Embryonic facial prominence (tissue), 1 donor: Measurements from ENCODE around the gene C6orf132.
"Not testable (repeated sequence)": the region's sequence is repeated elsewhere in the genome, so short reads cannot be mapped to it uniquely, and the experiment has no call there.

Experiments used
- DNase-seq: peaks from one replicate; pipeline ENCODE4 v3.0.0-alpha.2; 2016; ENCODE audit errors: extremely low spot score

The C6orf132 gene

DNA sequence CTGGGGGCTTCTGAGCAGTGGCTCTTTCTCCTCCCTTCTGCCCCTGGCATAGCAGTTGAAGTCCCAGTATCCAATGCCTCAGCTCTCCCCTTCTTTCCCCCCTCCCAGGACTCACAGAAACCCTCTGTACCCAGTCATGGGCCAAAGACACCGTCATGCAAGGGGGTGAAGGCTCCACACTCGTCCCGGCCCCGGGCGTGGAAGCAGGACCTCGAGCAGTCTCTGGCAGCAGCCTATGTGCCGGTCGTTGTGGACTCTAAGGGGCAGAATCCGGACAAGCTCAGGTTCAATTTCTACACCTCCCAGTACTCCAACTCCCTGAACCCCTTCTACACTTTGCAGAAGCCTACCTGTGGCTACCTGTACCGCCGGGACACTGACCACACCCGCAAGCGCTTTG lies 20.4 kb upstream of the C6orf132 start:
- DNase-seq = no peak

DNA sequence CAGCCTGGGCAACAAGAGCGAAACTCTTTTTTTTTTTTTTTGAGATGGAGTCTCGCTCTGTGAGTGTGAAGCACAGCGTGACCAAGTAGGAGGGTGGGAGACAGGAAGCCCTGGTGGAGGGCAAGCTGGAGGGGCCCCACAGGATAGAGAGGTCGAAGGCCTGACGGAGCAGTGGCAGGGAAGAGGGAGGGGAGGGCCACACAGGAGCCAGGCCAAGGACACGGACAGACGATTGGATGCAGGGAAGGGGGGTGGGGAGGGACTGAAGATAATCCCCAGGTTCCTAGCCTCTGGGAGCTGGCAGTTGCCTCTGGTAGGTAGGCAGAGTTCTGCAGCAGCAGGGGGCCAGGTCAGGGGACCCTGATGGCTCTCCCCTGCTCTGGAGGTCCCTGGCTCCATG lies 20.0 kb upstream of the C6orf132 start:
- DNase-seq = no peak

DNA sequence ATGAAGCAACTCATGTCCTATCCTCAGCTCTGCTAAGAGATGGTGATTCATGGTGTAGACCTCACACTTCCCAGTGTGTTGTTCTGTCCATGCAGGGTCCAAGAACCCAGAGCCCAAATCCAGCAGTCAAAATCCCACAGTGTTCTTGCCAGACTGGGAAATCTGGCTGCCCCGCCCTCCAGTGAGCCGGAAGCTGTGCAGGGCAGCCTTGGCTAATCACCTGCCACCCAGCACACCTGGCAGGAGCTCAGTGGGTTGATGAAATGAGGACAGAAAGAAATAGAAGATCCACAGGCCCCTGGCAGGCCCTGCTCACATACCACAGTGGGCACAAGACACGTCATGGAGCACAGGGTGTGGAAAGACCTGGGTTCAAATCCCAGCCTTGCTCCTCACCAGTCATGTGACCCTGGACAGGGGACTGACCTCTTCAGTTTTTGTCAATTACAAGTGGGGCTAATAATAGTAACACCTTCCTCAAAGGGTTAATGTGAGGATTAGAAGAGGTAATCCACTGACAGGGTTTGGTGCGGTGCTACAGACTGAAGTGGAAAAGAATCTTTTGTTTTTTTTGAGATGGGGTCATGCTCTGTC lies 17.1 kb upstream of the C6orf132 start:
- no peak for DNase-seq

DNA sequence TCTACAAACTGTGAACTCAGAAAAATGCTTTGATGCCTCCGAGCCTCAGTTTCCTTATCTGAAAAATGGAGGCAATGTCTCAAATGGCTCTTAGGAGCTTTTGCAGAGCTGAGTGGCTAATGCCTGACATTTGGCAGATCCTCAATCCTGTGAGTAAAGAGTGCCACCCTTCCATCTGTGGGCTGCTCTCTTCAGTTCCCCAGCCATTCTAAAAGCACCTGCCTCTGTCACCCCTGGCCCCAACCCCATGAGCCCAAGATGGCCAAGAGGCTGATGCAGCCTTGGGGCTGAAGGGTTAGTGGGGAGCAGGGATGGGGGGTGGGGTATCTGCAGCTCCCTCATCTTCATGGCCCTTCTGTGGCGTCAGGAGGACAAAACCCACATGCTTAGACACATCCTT lies 16.2 kb upstream of the C6orf132 start:
- DNase-seq = no peak

DNA sequence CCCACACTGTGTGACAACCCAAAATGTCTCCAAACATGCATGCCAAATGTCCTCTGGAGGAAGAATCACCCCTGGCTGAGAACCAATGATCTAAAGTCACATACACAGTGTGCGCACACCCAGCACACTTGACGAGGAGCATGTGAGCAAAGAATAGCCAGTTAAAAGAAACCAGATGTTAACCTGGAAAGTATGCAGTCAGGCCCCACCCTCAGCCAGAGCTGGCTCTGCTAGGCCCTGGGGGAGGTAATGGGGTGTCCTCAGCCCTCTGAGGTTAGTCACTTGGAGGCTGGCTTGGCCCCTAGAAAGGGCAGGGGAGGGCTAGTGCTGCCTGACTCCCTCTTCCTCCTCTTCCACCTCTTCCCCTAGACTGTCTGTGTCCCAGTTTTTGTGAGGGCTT lies 15.6 kb upstream of the C6orf132 start:
- DNase-seq = no peak

- no peak for DNase-seq
These were observed 14.2 kb upstream of the C6orf132 start for GRCh38 chr6:42156638-42157037.

GRCh38 chr6:42155293-42155692 lies 12.9 kb upstream of the C6orf132 start:
- DNase-seq = no peak

DNA sequence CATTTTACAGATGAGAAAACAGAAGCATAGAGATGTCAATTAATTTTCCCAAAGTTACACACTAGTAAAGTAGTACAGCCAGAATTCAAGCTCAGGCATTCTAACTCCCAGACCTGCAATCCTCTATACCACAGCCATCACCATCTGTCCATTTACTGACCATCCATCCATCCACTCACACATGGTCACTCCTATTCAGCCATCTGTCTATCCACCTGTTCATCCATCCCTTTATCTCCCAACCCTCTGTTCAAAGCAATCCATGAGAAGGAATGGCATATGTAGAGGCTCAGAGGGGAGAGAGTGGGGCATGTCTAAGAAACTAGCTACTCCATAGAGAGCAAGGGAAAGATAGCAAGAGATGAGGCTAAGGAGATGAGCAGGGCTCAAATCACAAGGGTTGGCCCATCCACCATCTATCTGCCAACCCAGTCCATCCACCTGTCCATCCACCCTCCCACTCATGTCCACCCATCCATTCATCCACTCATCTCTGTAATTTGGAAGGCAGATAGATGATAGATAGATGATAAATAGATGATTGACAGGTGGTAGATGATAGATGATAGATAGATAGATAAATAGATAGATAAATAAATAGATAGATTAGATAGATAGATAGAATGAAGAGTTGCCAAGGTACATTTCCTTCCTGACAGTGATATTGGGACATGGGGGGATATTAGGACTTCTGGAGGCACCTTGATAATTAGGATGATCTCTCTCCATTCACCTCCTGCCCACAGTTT lies 12.2 kb upstream of the C6orf132 start:
- no peak for DNase-seq

DNA sequence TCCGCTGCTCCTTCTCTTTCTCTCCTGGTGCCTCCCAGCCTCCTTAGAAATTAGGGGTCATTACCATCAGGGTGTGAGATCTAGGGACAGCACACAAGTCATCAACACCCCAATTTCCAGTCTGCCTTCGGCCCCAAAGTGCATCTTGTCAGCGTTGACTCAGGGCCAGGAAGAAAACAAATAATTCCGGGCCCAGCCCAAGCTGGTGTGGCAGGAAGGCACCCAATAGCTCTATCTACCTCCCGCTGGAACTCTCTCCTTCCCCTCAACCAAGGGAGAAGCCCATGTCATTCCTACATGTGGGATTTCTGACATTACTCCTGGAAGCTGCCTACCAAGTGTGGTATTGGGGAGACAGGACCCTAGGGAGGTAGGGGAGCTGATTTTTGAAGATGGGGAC lies 11.5 kb upstream of the C6orf132 start:
- DNase-seq = no peak

GRCh38 chr6:42152528-42153213 lies 10.3 kb upstream of the C6orf132 start:
- not testable (repeated sequence) for DNase-seq

GRCh38 chr6:42152024-42152423 lies 9.6 kb upstream of the C6orf132 start:
- DNase-seq = no peak

DNA sequence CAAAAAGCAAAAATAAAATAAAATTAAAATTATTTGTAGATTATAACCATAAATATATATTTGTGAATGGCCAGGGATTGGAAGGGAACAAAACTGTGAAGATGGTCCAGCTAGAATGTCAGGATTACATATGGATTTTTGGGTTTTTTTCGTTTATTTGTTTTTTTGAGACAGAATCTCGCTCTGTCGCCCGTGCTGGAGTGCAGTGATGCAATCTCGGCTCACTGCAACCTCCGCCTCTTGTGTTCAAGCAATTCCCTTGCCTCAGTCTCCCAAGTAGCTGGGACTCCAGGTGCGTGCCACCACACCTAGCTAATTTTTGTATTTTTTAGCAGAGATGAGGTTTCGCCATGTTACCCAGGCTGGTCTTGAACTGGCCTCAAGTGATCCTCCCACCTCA lies 7.8 kb upstream of the C6orf132 start:
- DNase-seq = no peak

GRCh38 chr6:42148058-42148457 lies 5.6 kb upstream of the C6orf132 start:
- no peak for DNase-seq

DNA sequence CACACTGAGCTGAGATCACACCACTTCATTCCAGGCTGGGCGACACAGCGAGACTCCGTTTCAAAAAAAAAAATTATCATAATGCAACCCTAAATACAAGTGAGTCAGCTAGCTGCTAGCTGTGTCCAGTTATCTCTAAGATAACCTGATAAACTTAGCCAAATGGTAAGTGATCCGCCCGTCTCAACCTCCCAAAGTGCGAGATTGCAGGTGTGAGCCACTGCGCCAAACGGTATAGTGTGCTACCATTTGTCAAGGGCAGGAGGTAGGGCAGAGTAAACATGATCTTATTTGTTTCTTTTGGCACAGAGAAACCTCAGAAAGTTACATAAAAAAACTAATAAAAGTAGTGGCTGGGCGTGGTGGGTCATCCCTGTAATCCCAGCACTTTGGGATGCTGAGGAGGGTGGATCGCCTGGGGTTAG lies 4.7 kb upstream of the C6orf132 start:
- DNase-seq = no peak

- no peak for DNase-seq
These were observed 760 bp downstream of the C6orf132 start for GRCh38 chr6:42141603-42142117.

GRCh38 chr6:42140756-42141602 lies 1.4 kb downstream of the C6orf132 start:
- no peak for DNase-seq

DNA sequence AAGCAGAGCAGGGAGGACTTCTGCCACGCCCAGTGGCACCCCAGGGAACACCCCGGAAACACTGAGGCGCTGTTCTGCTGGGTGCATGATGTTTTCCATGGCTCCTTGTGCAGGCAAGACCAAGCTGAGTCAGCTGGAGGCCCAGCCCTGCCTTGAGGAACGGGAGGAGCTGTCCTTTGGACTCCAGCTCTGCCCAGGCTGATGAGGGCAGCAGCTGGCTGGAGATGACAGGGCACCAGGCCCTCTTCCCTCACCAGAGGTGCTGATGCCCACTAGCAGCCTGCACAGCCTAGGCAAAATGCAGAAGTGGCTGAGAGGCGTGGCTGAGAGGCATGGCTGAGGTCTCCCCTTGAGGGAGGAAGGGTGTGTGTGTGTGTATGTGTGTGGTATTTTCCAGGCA lies 2.4 kb downstream of the C6orf132 start:
- DNase-seq = no peak

GRCh38 chr6:42138630-42139619 lies 3.5 kb downstream of the C6orf132 start:
- DNase-seq = no peak

DNA sequence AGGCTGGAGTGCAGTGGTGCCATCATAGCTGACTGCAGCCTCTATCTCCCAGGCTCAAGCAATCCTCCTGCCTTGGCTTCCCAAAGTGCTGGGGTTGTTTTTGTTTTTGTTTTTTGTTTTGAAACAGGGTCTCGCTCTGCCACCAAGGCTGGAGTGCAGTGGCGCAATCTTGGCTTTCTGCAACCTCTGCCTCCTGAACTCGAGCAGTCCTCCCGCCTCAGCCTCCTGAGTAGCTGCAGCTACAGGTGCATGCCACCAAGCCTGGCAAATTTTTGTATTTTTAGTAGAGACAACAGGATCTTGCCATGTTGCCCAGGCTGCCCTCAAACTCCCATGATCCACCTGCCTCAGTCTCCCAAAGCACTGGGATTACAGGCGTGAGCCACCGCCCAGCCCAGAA lies 4.2 kb downstream of the C6orf132 start:
- DNase-seq = no peak

DNA sequence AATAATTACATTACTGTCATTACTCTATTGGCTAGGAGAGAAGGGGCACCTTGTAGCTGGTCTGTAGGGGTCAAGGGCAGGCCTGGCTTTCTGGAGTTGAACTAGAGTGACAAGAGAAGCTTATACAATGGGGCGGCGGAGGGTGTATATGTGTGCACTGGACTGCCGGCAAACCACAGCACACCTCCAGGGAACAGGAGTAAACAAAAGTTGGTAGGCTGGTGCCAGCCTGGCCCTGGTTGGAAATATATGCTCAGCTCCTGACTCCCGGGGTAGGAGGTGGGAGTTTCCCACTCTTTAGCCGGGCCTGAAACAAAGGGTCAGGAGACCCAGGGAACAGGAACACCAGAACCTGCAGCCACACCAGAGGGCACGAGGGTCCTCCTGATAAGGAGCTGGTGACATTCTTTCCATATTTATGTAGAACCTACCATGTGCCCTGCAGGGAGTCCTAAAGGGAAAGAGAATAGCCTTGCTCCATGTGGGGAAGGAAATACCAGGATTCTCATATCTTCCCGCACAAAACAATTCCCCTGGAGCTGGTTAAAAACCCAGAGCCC lies 5.1 kb downstream of the C6orf132 start:
- DNase-seq = no peak
